ENCODE measurements around the gene SLC9C1.
A peak's percentile ranks its signal among the peaks of the same experiment; 100 is the strongest.

The SLC9C1 gene

GRCh38 chr3:112116748-112117186 is 177.2 kb downstream of the SLC9C1 start:
- no peak for TF ChIP-seq CTCF (conservative IDR thresholded peaks at IDR 0.05)
- no peak for TF ChIP-seq ZFX (IDR thresholded peaks at IDR 0.05)
- H3K27ac ChIP-seq: no peak overlapping the region

- no peak overlapping the region for H3K27ac ChIP-seq
- TF ChIP-seq ZFX (IDR thresholded peaks at IDR 0.05): no peak
- TF ChIP-seq CTCF (conservative IDR thresholded peaks at IDR 0.05): no peak
Measured at GRCh38 chr3:112115806-112116383, 178.1 kb downstream of the SLC9C1 start.

DNA sequence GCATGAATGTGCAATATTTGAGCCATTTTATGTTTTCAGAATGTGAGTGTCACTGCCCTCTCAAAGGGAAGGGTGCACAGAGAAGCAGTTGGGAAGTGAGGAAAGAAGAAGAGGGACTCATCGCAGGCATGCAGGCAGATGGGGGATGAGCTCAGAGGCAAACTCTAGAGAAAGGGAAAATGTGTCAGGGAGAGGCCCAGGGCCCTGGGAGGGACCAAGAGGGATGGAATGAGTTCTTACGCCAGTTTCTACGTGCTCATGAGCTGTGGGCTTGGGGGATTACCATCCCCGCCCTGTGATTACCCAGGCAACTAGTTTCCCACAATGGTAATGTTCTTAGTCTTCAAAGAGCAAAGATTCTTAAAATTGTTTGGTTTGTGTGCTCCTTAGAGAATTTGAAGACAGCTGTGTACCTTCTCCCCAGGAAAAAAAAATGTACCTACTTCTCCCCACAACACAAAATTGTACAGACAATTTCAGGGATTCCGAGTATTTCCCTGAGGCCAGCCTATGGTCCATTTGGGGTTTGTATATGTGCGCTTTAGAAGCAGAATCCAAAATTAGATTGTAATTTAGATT is 178.8 kb downstream of the SLC9C1 start:
- TF ChIP-seq ZFX (IDR thresholded peaks at IDR 0.05) (no peak), CTCF (conservative IDR thresholded peaks at IDR 0.05) (no peak)
- H3K27ac ChIP-seq: no peak overlapping the region

- no peak for TF ChIP-seq CTCF (conservative IDR thresholded peaks at IDR 0.05)
- no peak for TF ChIP-seq ZFX (IDR thresholded peaks at IDR 0.05)
- H3K27ac ChIP-seq: no peak overlapping the region
Measured at GRCh38 chr3:112114576-112115160, 179.3 kb downstream of the SLC9C1 start.

- H3K27ac ChIP-seq: no peak overlapping the region
- TF ChIP-seq CTCF (conservative IDR thresholded peaks at IDR 0.05) (peak; percentile 89), ZFX (IDR thresholded peaks at IDR 0.05) (no peak)
Measured at GRCh38 chr3:112111785-112112402, 182.1 kb downstream of the SLC9C1 start.

DNA sequence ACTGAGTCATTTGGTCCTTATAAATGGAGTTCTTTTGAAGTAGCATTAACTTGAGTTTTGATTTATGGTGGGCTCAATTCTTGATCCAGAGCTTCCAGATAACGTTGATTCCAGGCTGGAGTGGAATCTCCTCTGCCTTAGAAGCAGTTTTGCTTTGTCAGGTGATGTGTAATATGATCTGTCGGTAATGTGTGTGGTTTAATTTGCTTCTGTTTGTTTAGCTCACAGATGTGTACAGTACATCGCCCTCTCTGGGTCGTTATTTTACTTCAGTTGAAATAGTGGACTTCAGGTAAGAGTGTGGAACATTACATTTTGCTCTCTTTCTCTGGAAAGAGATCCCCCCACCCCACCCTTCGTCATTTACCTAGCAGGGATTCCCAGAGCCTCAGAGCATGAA is 184.7 kb downstream of the SLC9C1 start:
- H3K27ac ChIP-seq: peak overlapping the region; percentile 21
- TF ChIP-seq CTCF (conservative IDR thresholded peaks at IDR 0.05) (no peak), ZFX (IDR thresholded peaks at IDR 0.05) (no peak)

DNA sequence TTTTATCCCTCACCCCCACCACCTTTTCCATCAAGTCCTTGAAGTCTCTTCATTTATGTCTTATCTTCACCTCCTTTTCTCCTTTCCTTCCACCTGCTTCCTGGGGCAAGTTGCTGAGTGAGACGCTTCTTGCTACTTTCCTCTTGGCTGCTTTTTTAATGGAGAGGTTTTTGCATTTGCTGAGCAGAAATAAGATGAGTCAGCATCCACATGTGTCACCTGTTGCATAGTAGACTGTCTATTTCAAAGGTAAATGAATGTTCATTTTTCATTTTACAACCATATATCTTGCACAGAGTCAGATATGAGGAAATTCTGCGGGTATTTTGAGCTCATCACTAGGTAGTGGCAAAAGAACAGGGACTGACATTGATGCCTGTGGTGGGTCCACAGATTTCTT is 189.2 kb downstream of the SLC9C1 start:
- TF ChIP-seq CTCF (conservative IDR thresholded peaks at IDR 0.05): no peak
- no peak for TF ChIP-seq ZFX (IDR thresholded peaks at IDR 0.05)
- no peak overlapping the region for H3K27ac ChIP-seq

All from C4-2B (cell line).